Astrocyte (in vitro differentiated cells and primary cell): ENCODE data around the gene ZDHHC14. TPM values are rescaled to one million over a fixed set of nuclear protein-coding genes. Genes with fewer than 3 reads are reported as not detected.

Source experiments
- DNase-seq: peaks from one replicate; pipeline ENCODE4 v3.0.0-alpha.2; 2010; ENCODE audit warnings: low read depth
- FAIRE-seq: peaks from 2 replicates; lab custom pipeline; 2011; peaks lifted over from hg19 to GRCh38; lab: Jason Lieb, UNC
- H2AFZ ChIP-seq: 2 replicates; pipeline ENCODE4 v1.6.0; 2012; ENCODE audit warnings: low read depth, low read length, inconsistent platforms
- H3K27ac ChIP-seq: 2 replicates; pipeline ENCODE4 v1.5.1; 2011; ENCODE audit warnings: low read depth, low read length, inconsistent platforms
- H3K27me3 ChIP-seq: 2 replicates; pipeline ENCODE4 v1.6.0; 2011; ENCODE audit warnings: low read length, inconsistent platforms; ENCODE audit not compliant: insufficient read depth
- H3K36me3 ChIP-seq: 2 replicates; pipeline ENCODE4 v1.5.1; 2011; ENCODE audit warnings: low read length, inconsistent platforms; ENCODE audit not compliant: insufficient read depth
- H3K4me1 ChIP-seq: 2 replicates; pipeline ENCODE4 v1.5.1; 2011; ENCODE audit warnings: low read length, inconsistent platforms; ENCODE audit not compliant: insufficient read depth
- H3K4me2 ChIP-seq: 2 replicates; pipeline ENCODE4 v1.6.0; 2012; ENCODE audit warnings: low read length, inconsistent platforms
- H3K4me3 ChIP-seq: 2 replicates; pipeline ENCODE4 v1.5.1; 2011; ENCODE audit warnings: low read depth, mild to moderate bottlenecking, low read length, inconsistent platforms; ENCODE audit not compliant: insufficient read depth
- H3K79me2 ChIP-seq: 2 replicates; pipeline ENCODE4 v1.6.0; 2012; ENCODE audit warnings: mild to moderate bottlenecking, low read length, inconsistent platforms; ENCODE audit not compliant: insufficient read depth
- H3K9ac ChIP-seq: 2 replicates; pipeline ENCODE4 v1.6.0; 2012; ENCODE audit warnings: mild to moderate bottlenecking, low read length, inconsistent platforms
- H3K9me3 ChIP-seq: 2 replicates; pipeline ENCODE4 v1.5.1; 2012; ENCODE audit warnings: low read depth, mild to moderate bottlenecking, low read length, inconsistent platforms; ENCODE audit not compliant: insufficient read depth
- H4K20me1 ChIP-seq: 2 replicates; pipeline ENCODE4 v1.6.0; 2012; ENCODE audit warnings: low read length, inconsistent platforms; ENCODE audit not compliant: insufficient read depth
- H3K27ac Mint-ChIP-seq: one replicate; pipeline ENCODE4 v1.8.0; 2021; ENCODE audit warnings: mild to moderate bottlenecking, mixed read lengths; ENCODE audit not compliant: unreplicated experiment
- H3K27me3 Mint-ChIP-seq: one replicate; pipeline ENCODE4 v1.8.0; 2021; ENCODE audit warnings: low read depth, mixed read lengths; ENCODE audit not compliant: unreplicated experiment
- H3K36me3 Mint-ChIP-seq: one replicate; pipeline ENCODE4 v1.8.0; 2021; ENCODE audit warnings: low read depth, mixed read lengths; ENCODE audit not compliant: unreplicated experiment
- H3K4me1 Mint-ChIP-seq: one replicate; pipeline ENCODE4 v1.8.0; 2021; ENCODE audit warnings: low read depth, mixed read lengths; ENCODE audit not compliant: unreplicated experiment
- H3K4me3 Mint-ChIP-seq: one replicate; pipeline ENCODE4 v1.8.0; 2021; ENCODE audit warnings: mild to moderate bottlenecking, moderate library complexity, mixed read lengths; ENCODE audit not compliant: unreplicated experiment
- H3K9me3 Mint-ChIP-seq: one replicate; pipeline ENCODE4 v1.8.0; 2021; ENCODE audit warnings: mild to moderate bottlenecking, mixed read lengths; ENCODE audit not compliant: unreplicated experiment
- EZH2 ChIP-seq: IDR thresholded peaks from 2 replicates; pipeline ENCODE4 v1.6.1; 2012; ENCODE audit warnings: mild to moderate bottlenecking, low read length, inconsistent platforms; ENCODE audit not compliant: insufficient read depth
- total RNA-seq: library from RNA; stranded (reverse); gene quantifications from 2 replicates; pipeline ENCODE4 v1.2.1, GENCODE V29; 2021
- TF ChIP-seq, protein P1 (sequence below): IDR thresholded peaks from 2 replicates; pipeline ENCODE4 v1.5.1; 2011; ENCODE audit warnings: low read depth, mild to moderate bottlenecking, inconsistent platforms, low read length, moderate library complexity; ENCODE audit not compliant: insufficient read depth

The ZDHHC14 gene
- total RNA-seq, 1 donor from 2014 or later: 7.2 TPM

DNA sequence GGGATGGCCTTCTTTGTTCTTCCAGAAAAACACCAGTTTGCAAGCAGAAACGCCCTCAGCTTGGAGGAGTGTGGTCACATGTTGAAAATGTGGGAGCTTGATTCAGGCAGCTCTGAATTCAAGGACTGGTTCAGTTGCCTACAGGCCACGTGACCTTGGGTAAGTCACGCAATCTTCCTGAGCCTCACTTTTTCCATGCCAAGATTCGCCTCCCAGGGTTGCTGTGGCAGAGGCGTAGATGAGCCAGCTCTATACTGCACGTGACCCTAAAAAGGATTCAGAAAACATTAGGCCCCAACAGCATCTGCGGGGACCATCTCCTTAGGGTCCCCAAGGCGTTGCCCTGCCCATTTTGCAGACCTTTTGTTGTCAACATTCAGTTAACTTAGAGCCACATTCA is 330.1 kb downstream of the ZDHHC14 start:
- no peak overlapping the region for H3K27ac Mint-ChIP-seq
- no peak overlapping the region for H3K4me3 Mint-ChIP-seq
- Histone ChIP-seq H3K27me3 (no peaks in the 10 kb centered on the region), H3K4me2 (no peak overlapping the region), H3K79me2 (no peaks in the 10 kb centered on the region), H4K20me1 (no peaks in the 10 kb centered on the region), H3K4me1 (peaks cover 4% of the 10 kb centered on the region), H3K9ac (no peak overlapping the region), H3K27ac (no peak overlapping the region), H3K36me3 (no peaks in the 10 kb centered on the region), H3K4me3 (no peak overlapping the region), H2AFZ (no peak overlapping the region), H3K9me3 (no peaks in the 10 kb centered on the region)
- H3K9me3 Mint-ChIP-seq: no peaks in the 10 kb centered on the region
- H3K36me3 Mint-ChIP-seq: no peaks in the 10 kb centered on the region
- DNase-seq (no peak), FAIRE-seq (no peak)
- no peaks in the 10 kb centered on the region for H3K4me1 Mint-ChIP-seq
- peaks cover 30% of the 10 kb centered on the region for H3K27me3 Mint-ChIP-seq
- TF ChIP-seq, protein P1, sequence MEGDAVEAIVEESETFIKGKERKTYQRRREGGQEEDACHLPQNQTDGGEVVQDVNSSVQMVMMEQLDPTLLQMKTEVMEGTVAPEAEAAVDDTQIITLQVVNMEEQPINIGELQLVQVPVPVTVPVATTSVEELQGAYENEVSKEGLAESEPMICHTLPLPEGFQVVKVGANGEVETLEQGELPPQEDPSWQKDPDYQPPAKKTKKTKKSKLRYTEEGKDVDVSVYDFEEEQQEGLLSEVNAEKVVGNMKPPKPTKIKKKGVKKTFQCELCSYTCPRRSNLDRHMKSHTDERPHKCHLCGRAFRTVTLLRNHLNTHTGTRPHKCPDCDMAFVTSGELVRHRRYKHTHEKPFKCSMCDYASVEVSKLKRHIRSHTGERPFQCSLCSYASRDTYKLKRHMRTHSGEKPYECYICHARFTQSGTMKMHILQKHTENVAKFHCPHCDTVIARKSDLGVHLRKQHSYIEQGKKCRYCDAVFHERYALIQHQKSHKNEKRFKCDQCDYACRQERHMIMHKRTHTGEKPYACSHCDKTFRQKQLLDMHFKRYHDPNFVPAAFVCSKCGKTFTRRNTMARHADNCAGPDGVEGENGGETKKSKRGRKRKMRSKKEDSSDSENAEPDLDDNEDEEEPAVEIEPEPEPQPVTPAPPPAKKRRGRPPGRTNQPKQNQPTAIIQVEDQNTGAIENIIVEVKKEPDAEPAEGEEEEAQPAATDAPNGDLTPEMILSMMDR: no peak

DNA sequence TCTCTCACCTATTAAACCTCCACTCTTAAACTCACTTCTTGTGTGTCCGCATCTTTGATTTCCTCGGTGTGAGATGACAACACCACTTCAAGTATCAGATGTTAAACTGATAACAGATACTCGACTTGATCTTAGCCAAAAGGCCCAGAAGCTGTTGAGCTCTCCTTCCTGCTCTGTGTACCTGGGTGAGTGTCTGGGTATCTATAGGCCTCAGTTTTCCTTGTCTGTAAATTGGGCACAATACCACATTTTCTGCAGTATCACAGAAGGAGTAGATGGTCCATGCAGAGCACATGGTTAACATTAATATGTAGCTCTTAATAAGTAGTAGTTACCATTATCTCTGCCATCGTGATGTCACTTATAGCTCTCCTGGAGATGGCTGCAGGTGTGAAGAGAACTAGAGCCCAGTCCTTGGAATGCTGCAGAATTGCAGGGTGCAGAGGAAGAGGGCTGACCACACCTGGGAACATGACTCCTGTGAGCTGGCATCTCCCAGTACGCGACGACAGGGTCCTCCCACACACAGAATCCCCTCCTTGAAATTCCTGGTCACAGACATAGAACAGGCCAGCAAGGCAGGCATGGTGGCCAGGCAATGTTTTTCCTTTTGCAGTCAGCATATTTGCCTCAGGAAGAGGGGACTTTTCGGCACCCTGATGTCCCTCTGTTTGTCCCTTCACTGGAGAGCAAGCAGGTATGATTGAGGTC is 331.8 kb downstream of the ZDHHC14 start:
- Histone ChIP-seq H3K9ac (no peak overlapping the region), H3K4me2 (no peak overlapping the region), H3K9me3 (no peaks in the 10 kb centered on the region), H3K27me3 (no peaks in the 10 kb centered on the region), H3K4me3 (no peak overlapping the region), H3K36me3 (no peaks in the 10 kb centered on the region), H2AFZ (no peak overlapping the region), H3K27ac (no peak overlapping the region), H3K79me2 (no peaks in the 10 kb centered on the region), H4K20me1 (no peaks in the 10 kb centered on the region), H3K4me1 (peaks cover 4% of the 10 kb centered on the region)
- no peak for TF ChIP-seq EZH2
- TF ChIP-seq, protein P1: no peak
- Mint-ChIP-seq H3K27me3 (peaks cover 39% of the 10 kb centered on the region), H3K4me3 (no peak overlapping the region), H3K36me3 (no peaks in the 10 kb centered on the region), H3K27ac (no peak overlapping the region), H3K9me3 (no peaks in the 10 kb centered on the region), H3K4me1 (no peaks in the 10 kb centered on the region)
- FAIRE-seq (no peak), DNase-seq (no peak)

DNA sequence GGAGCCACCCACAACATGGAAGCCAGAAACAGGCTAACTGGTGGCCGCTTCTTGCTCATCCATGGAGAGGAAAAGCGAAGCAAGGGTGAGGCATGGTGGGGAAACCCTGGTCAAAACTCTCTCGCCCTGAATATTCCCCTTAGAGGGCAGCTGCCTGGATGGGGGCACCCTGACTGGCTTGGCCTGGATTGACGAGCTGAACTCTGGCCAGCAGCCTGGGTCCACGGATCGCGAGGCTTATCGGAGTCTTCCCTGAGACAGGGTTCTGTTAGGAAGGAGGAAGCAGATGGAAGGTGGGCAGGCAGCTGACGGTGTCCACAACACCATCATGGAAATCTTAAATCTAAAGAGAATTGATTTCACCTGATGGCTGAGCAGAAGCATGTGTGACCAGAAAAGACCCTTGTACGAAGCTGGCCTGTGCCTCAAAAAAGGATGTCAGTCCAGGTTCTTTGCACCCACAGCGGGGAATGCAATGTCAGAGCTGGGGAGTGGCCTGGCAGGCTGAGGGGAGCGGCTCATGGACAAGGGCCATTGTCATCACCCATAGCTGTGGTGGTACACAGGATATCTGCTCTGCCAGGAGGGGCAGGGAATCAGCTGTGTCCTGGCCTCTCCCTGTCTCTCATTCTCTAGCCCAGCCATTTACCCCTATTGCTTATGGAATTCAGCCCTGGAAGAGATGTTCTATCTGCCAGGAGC is 332.6 kb downstream of the ZDHHC14 start:
- FAIRE-seq (no peak), DNase-seq (no peak)
- Mint-ChIP-seq H3K27me3 (peaks cover 33% of the 10 kb centered on the region), H3K4me1 (no peaks in the 10 kb centered on the region), H3K9me3 (no peaks in the 10 kb centered on the region), H3K36me3 (no peaks in the 10 kb centered on the region), H3K27ac (no peak overlapping the region), H3K4me3 (no peak overlapping the region)
- Histone ChIP-seq H3K4me1 (peaks cover 4% of the 10 kb centered on the region), H3K27me3 (no peaks in the 10 kb centered on the region), H3K4me3 (no peak overlapping the region), H4K20me1 (no peaks in the 10 kb centered on the region), H3K9me3 (no peaks in the 10 kb centered on the region), H3K4me2 (no peak overlapping the region), H3K9ac (no peak overlapping the region), H3K36me3 (no peaks in the 10 kb centered on the region), H3K27ac (no peak overlapping the region), H3K79me2 (no peaks in the 10 kb centered on the region), H2AFZ (no peak overlapping the region)
- TF ChIP-seq, protein P1: no peak
- no peak for TF ChIP-seq EZH2
